Measurements from ENCODE around the gene SYCE3.

GRCh38 chr22:50531546-50531961, 31.2 kb downstream of the SYCE3 start:
- TF ChIP-seq POLR2AphosphoS5 (IDR thresholded peaks at IDR 0.05) (peak in 1 of 4 donors; percentile 5), CTCF (IDR thresholded peaks at IDR 0.05) (no peak), POLR2A (IDR thresholded peaks at IDR 0.05) (no peak)
